ENCODE measurements around the gene MMP2.

MMP2 gene

DNA sequence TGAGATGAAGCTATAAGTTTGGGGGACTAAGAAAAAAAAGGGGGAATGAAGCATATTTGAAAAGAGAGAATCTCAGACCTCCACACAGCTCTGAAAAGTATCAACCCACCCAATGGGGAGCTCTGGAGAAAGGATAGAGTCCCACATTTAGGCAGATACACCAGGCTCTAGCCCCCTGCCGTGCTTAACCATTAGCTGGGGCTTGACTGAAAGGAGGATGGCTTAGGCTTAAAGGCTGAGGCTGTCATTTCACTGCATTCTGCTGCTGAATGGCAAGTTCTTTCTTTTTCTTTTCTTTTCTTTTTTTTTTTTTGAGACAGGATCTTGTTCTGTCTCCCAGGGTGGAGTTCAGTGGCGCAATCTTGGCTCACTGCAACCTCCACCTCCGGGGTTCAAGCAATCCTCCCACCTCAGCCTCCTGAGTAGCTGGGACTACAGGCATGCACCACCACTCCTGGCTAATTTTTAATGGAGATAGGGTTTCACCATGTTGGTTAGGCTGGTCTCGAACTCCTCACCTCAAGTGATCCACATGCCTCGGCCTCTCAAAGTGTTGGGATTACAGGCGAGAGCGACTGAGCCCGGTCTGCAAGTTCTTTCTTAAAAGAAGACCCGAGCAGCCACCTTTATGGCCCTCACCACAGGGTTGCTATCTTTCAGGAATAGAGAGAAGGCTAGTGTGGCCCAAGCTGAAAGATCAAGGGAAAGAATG is 9.0 kb upstream of the MMP2 start:
- DNase-seq: no peak

DNA sequence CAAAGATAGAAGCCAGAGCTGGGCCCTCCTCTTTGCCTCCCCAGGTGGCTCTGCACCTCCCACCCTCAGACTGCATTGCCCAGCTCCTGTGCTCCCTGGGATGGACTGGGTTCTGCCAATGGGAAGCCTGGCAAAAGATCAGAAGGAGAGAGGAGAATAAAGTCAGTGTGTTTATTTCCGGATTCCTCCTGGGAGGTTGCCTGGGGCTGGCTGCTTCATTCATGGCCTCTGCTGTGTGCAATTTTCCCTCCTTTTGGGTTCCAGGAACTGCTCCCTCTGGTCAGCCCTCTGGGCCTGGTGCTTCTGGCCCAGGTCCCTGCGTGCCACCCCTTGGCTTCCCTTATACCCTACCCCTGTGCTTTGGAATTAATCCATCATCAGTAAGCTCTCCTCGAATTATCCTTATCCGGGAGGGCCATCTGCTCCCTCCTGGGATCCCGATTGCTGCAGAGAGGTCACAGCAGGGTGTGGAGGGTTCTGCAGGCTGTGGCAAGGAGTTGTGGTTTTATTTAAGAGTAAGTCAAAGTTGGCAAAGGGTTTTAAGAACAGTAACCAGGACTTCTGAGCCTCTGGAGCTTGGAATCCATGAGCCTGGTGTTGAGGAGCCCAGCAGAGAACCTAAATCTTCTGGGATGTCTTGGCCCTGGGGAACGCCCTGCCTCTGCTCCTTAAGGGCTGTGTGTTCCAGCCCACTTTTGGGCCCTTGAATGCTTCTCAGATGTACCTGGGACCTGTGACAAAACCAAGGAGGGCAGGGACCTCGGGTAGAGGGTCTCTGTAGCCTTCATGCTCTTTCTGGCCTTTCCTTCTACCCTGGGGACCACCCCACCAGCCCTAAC is 8.2 kb upstream of the MMP2 start:
- no peak for DNase-seq

DNA sequence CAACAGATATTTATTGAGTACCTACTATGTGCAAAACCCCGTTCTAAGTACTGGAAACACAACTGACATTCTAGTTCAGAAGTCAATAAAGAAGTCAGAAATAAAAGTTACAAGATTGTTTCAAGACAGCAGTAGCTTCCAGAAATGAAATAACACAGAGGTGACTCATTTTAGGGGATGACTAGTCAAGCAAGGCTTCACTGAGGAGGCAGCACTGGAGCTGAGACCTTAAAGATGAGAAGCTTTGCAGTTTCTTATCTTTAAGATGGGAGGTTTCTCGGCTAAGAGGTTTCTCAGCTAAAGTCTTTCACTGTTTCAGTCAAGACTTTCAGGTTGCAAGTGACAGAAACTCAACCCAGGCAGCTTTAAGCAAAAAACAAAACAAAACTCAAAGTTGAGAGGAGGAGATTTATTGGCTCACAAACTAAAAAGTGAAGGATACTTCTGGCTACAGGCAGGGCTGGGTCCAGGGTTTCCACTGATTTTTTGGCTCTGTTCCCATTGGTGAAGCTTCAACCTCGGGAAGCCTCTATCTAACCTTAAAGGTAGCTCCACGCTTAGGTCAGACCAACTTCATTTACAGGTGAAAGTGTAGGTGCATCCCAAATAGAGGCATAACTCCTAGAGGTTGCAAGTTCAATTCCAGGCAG is 7.4 kb upstream of the MMP2 start:
- peak; percentile 11 for DNase-seq

DNA sequence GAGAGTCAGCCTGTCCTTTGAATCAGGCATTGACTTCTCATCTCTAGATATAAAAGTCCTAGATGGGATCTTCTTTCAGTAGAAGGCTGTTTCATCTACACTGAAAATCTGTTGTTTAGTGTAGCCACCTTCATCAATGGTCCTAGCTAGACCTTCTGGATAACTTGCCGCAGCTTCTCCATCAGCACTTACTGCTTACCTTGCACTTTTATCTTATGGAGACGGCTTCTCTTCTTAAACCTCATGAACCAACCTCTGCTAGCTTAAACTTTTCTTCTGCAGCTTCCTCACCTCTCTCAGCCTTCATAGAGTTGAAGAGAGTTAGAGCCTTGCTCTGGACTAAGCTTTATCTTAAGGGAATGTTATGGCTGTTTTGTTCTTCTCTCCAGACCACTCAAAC is 5.4 kb upstream of the MMP2 start:
- no peak for DNase-seq

DNA sequence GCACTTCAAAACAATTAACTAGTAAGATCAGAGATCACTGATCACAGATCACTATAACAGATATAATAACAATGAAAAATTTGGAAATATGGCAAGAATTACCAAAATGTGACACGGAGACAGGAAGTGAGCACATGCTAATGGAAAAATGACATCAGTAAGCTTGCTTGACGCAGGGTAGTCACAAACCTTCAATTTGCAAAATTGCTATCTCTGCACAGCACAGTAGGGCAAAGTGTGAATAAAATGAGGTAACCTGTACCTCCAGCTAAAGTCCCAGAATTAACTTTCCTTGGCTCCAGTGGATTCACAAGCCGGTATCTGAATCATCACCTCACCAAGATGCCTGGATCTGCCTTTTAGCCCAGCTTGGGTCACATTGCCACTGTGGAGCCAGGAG is 4.2 kb upstream of the MMP2 start:
- DNase-seq: no peak

DNA sequence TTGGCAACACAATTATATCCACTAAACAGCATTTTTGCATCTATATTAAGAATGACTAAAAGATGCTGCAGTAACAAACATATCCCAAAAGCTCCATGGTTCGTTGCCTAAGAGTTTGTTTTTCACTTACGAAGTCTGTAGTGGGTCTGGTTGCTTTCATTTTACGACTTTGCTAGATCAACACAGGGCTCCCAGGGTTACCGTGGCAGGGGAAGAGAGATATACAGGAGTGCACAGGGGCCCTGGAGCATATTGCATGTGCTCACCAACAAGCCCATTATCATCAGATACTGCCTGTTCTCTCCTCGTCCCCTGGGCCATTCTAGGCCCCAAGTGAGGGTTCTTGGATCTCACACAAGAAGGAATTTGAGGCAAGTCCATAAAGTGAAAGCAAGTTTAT is 3.1 kb upstream of the MMP2 start:
- DNase-seq: no peak

DNA sequence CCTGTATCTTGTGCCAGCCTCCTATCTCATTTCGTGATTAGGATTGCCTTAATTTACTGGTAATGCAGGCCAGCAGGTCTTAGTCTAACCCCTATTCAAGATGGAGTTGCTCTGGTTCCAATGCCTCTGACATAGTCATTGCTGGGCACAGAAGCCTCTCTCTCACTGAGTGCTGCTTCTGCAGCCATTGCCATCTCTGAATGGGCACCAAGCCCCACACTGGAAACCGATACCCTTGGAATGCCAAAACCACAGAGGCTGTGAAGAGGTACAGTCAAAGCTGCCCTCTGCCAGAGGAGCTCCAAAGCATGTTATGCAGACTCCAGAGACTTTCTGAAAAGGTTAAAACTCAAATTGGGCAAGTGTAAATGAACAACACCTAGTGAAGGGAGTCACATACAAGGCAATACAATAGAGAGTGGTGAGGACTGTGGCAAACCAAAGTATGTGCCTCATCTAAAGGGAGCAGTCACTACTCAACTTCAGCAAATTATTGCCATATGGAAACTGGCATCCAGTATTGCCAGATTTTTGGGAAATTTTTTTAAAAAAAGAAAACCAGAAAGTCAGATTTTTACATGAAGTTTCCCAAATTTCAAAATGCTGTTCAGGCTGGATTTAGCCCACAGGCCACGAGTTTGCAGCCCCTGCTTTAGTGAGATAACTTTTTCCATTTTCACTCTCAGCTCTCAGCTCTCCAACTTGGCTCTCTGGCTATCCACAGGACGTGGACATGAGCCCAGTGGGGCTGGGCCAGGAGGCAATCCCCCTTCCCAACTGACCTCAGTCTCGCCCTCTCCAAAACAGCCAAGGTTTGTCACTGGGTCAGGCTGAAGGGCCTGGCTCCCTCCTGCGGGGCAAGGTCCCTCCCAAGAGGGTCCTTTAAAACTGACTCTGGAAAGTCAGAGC is 2.1 kb upstream of the MMP2 start:
- DNase-seq: no peak

DNA sequence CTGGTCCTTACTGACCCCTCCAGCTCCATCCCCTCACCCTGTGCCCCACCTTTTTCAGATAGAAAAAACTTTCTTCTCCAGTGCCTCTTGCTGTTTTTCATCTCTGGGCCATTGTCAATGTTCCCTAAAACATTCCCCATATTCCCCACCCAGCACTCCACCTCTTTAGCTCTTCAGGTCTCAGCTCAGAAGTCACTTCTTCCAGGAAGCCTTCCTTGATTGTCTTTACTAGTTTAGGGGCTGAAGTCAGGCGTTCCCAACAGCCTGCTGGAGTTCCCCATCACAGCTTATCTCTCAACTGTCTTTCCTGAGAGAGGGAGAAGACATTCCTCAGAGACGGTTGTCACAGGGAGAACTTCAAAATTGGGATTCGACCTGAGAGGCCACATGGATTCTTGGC is 1.3 kb upstream of the MMP2 start:
- no peak for DNase-seq

DNA sequence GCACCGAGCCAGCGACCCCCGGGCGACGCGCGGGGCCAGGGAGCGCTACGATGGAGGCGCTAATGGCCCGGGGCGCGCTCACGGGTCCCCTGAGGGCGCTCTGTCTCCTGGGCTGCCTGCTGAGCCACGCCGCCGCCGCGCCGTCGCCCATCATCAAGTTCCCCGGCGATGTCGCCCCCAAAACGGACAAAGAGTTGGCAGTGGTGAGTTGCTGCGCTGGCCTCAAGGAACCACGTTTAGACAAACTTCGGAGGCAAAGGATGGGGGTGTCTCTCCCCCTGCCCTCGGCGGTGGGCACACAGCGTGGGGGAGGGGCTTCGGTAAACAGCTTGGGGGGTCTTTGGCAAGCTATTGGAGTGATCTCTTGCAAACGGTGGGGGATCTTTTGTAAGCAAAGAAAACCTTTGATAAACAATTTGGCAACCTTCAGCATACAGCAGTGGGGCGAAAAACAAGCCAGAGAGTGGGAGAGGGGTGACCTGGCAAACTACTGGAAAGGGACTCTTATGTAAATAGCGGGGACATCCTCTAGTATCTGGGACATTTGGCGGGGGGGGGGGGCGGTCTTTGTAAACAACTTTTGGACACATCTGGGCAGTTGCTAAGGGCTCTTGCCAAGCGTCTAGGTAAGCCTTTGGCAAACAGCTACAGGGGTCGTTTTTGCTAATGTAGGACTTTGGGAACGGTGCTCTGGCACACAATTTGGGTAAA is 587 bp downstream of the MMP2 start:
- DNase-seq: no peak

DNA sequence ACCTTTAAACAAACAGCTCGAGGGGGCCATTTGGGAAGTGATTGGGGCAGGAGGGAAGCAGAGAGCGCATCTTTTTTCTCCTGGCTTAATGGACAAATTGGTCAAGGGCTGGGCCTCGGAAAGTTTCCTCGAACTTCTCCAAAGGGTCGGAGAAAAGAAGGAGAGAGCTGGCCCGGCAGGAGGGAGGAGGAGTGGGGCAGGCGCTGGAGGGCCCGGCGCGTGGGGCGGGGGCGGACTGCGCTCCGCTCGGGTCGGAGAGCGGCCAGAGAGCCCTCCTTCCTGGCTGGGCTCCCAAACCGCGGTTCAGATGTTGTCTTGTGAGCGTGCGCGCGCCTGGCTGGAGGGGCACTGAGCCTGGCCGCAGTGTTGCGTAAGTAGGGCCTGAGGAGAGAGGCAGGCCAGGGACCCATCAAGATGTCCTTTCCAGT is 1.2 kb downstream of the MMP2 start:
- no peak for DNase-seq

DNA sequence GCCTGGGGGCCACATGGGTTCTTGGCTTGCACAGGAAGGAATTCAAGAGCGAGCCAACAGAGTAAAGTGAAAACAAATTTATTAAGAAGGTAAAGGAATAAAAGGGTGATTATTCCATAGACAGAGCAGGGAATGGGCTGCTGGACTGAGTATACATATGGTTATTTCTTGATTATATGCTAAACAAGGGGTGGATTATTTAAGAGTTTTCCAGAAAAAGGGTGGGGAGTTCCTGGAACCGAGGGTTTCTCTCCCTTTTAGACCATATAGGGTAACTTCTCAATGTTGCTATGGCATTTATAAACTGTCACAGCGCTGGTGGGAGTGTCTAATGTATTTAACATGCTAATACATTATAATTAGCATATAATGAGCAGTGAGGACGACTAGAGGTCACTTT is 2.0 kb downstream of the MMP2 start:
- DNase-seq: no peak

DNA sequence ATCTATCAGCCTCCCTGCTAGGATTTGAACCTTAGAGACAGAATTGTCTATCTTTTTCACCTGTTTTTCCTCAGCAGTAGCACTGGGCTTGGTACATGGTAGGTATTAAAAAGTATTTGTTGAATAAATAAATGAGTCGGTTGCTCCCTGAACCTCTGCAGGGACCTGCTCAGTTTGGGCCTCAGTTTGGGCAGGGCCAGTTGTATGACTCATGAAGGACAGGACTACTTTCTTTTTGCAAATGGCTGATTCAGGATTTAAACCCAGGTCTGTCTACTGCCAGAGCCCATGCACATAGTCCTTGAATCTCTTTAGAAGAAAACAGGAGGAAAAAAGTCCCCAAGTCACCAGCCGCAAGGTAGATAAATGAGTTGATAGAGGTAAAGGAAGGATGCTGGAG is 3.1 kb downstream of the MMP2 start:
- no peak for DNase-seq

DNA sequence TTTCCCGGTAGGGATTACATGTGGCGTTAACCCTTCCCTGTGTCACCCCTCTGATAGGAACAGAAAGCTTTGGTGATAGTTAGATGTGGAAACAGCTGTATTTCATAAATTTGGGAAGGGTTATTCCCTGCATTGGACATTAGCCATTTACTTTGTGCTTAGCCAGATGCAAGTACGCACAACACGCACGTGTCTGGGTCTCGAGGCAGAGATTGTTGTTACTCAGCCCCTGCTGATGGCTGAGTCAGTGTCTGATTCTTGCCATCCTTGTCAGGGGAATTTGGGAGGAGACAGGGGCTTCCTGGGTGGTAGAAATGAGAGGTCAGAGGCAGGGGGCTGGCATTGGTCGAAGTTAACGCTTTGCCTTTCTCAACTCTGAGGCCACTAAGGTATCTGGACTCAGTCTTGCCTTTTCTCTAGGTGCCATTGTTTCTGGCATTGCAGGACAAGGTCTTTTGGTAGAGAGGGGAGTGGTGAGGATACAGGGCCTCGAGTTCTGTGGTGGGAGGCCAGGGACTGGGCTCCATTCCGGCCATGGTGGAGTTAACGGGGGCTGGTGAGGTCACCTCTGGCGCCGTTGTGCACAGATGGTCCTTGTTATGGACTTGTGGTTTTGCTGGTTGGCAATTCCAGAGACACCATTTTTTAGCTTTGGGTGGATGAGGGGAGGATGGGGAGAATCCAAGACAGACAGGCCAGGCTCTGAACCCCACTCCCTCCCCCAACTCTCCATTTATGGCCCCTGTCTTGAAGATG is 8.2 kb downstream of the MMP2 start:
- no peak for DNase-seq

DNA sequence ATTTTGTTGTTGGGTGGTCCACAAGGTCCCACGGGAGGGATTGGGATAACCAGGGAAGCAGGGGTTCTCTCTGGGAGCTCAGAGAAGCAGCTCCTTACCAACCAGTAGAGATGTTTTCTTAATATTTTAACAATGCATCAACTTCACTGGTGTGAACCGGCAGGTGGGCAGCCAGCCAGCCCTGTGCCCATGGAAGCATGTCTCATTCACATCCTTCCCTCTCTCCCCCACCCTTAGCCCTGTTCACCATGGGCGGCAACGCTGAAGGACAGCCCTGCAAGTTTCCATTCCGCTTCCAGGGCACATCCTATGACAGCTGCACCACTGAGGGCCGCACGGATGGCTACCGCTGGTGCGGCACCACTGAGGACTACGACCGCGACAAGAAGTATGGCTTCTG is 9.3 kb downstream of the MMP2 start:
- no peak for DNase-seq

DNA sequence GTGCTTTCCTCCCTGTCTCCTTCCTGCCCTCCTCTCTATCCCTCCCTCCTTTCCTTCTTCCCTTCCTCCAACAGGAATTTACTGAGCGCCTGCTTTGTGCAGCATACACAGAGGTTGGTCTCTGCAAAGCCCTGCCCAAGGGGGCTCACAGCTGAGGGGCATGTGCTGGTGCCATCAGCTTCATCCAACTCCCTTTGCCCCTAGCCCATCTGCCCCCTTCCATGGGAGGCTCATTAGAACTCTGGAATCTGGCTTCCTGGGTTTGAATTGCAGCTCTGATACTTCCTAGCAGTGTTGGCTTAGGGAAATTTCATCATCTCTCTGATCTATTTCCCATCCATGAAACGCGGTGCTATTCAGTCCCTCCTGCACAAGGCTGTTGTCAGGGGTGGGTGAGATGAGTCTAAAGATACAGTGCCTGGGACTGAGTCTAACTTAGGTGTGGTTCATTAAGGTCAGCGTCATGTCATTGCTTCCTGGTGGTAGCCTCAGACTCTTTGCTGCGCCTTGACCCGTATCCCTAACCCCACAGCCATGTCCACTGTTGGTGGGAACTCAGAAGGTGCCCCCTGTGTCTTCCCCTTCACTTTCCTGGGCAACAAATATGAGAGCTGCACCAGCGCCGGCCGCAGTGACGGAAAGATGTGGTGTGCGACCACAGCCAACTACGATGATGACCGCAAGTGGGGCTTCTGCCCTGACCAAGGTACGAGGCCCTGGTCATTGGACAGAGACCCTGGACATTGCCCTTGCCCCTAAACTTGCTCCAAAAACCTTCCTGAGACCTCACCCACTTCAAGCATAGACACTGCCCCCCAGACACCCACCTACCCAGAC is 10.3 kb downstream of the MMP2 start:
- DNase-seq: no peak

DNA sequence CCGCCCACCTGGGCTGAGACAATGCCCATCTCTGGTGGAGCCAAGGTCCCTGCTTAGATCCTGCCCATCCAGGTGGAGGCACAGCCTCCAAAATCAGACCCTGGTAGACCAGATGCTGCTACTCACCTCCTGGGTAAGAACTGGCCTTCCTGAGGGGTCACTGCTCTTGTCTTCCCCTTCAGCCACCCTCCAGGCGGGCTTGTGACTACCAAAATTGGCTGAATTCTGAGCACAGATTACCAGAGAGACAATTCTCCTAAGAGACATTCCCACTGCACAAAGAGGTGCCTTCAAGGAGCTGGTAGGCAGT is 10.9 kb downstream of the MMP2 start:
- no peak for DNase-seq

DNA sequence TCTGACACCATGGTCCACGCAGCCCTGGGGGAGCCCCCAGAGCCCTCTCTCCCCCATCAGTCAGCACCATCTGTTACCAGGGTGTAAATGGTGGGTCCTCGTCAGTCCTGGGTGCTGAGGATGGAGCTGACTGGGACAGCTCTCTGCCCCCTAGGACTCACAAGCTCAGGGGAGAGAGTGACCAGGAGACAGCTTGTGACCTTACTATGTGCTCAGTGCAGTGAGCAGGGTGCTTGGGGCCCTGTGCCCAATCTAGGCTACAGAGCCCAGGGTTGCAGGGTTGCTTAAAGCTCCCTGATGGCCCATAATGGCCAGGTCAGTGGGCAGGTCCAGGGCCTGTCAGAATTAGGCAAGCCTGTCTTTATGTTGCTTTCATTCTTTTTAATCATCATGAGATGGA is 11.3 kb downstream of the MMP2 start:
- DNase-seq: no peak

DNA sequence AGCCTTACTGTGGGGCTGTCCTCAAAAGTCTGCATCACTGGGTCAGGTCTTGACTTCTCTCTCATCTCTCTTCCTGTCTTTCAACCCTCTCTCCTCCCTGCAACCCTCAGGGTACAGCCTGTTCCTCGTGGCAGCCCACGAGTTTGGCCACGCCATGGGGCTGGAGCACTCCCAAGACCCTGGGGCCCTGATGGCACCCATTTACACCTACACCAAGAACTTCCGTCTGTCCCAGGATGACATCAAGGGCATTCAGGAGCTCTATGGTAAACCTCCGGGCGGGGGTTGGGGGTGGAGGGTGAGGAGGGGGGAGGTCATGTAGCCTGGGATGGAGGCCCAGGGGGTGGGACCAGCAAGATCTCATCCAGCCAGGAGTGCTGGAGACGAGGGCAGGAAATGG is 12.7 kb downstream of the MMP2 start:
- no peak for DNase-seq

DNA sequence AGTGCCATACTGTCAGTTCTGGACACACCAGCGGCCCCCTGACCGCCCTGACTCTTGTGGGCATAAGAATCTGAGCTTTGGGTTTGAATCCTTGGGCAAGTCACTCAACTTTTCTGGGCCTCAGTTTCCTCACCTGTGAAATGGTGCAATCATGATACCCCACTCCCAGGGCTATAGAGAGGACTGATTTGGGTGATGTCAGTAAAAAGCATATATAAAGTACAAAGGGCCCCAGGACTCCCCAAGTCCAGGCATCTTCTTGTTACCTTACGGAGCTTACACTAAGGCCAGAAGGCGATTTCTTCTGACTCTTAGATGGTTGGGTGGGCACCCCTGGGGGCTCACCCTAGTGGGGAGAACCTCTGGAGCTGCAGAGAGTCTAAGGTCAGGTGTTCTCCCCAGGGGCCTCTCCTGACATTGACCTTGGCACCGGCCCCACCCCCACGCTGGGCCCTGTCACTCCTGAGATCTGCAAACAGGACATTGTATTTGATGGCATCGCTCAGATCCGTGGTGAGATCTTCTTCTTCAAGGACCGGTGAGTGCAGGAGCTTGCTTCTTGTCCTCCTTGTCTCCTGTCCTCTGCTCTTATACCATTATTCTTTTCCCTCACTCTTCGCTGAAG is 13.9 kb downstream of the MMP2 start:
- no peak for DNase-seq

DNA sequence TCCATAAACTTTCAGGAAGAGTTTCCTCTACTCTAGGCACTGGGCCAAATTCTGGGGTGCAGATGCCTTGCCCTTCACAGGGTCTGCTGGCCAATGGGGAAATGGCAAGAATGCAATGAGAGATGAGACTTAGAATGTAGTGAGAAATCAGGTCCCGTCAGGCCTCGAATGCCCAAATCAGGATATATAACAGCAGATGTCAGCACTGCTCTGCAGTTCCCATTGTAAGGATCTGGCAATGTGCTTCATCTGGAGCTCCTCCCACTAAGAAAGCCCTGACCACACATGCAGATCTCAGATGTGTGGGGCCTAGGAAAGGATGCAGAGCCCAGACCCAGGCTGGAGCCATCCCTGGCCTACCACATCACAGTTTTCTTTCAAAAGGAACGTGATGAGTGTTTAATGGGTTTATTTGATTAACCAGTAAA is 16.0 kb downstream of the MMP2 start:
- DNase-seq: no peak

Data from NK-92 treated with Interleukin-12 subunit alpha and Interleukin-12 subunit beta, amount 100 ng/mL, for 24 hours (cell line).